HepG2 (cell line): ENCODE data around the gene RRP36. TPM values are rescaled to one million over a fixed set of nuclear protein-coding genes. Genes with fewer than 3 reads are reported as not detected.

Experiments used
- ATAC-seq: fragments of 200-7000 bp; cut with Tn5 transposase; 3 replicates; pipeline ENCODE4 v1.9.1; 2020; ENCODE audit warnings: mild to moderate bottlenecking, moderate library complexity
- BruUV-seq: library from RNA; stranded (reverse); fragments of 400-500 nt; replicated peaks from 2 replicates; lab custom pipeline; 2021; lab: Mats Ljungman, UMichigan
- CTCF ChIA-PET: fragments of 300-600 bp; formaldehyde crosslinking; extraction: SDS; loops from one replicate; lab custom pipeline; 2021; ENCODE audit warnings: low total read pairs, inconsistent platforms, low intra/inter-chr PET ratio; lab: Yijun Ruan, JAX
- POLR2A ChIA-PET: fragments of 350-600 bp; sonication (Branson Sonifier 250); formaldehyde crosslinking; loops from one replicate; lab custom pipeline; 2020; ENCODE audit warnings: antibody characterized with exemption, inconsistent platforms; lab: Yijun Ruan, JAX
- DNase-seq: peaks from one replicate; pipeline ENCODE4 v3.0.0-alpha.2; 2015; ENCODE audit warnings: low spot score
- FAIRE-seq: peaks from 3 replicates; lab custom pipeline; 2011; peaks lifted over from hg19 to GRCh38; lab: Jason Lieb, UNC
- H2AFZ ChIP-seq: one replicate; pipeline ENCODE4 v1.6.1; 2011; ENCODE audit warnings: low read length, inconsistent platforms
- H3K27ac ChIP-seq: fragments of 300-600 bp; 3 replicates; pipeline ENCODE4 v1.8.0; 2011; ENCODE audit warnings: mixed run types, mild to moderate bottlenecking, mixed read lengths, low read length, inconsistent platforms; ENCODE audit not compliant: insufficient read depth; ENCODE audit errors: extremely low read length
- H3K27me3 ChIP-seq, 2 experiments: fragments of 200-600 bp in 1 of 2; 2 replicates in 1 of 2; 3 replicates in 1 of 2; pipeline versions ENCODE4 v1.6.0 to v1.8.0; 2011; ENCODE audit warnings: low read length in 2 of 2, mild to moderate bottlenecking in 2 of 2, moderate library complexity in 2 of 2, inconsistent platforms in 1 of 2; ENCODE audit not compliant: insufficient read depth in 2 of 2, control insufficient read depth in 1 of 2
- H3K36me3 ChIP-seq, 2 experiments: fragments of 200-600 bp in 1 of 2; replicated peaks in 1 of 2; 2 replicates in 1 of 2; 3 replicates in 1 of 2; pipeline versions ENCODE4 v1.5.1 to v1.8.0; 2011; ENCODE audit warnings: low read length in 2 of 2, inconsistent platforms in 1 of 2; ENCODE audit not compliant: insufficient read depth in 2 of 2, control insufficient read depth in 1 of 2
- H3K4me1 ChIP-seq: 2 replicates; pipeline ENCODE4 v1.5.1; 2012; ENCODE audit warnings: low read length, inconsistent platforms; ENCODE audit not compliant: insufficient read depth
- H3K4me2 ChIP-seq: 2 replicates; pipeline ENCODE4 v1.6.0; 2011; ENCODE audit warnings: low read depth, low read length, inconsistent platforms
- H3K4me3 ChIP-seq, 3 experiments: fragments of 200-600 bp in 1 of 3; sonication (generic), shearing (Covaris generic) in 1 of 3; replicated peaks in 1 of 3; 2 replicates each; pipeline ENCODE4 v1.5.1; 2011 to 2016; ENCODE audit warnings: low read length in 3 of 3, inconsistent platforms in 2 of 3, low read depth in 2 of 3, mild to moderate bottlenecking in 2 of 3, control low read depth in 1 of 3, mixed read lengths in 1 of 3; ENCODE audit not compliant: insufficient read depth in 1 of 3
- H3K79me2 ChIP-seq: one replicate; pipeline ENCODE4 v1.6.1; 2011; ENCODE audit warnings: low read length, inconsistent platforms; ENCODE audit not compliant: insufficient read depth
- H3K9ac ChIP-seq: 2 replicates; pipeline ENCODE4 v1.6.0; 2011; ENCODE audit warnings: mild to moderate bottlenecking, low read depth, low read length, inconsistent platforms; ENCODE audit not compliant: insufficient read depth
- H3K9me3 ChIP-seq: 2 replicates; pipeline ENCODE4 v1.5.1; 2012; ENCODE audit warnings: mild to moderate bottlenecking, low read length
- H4K20me1 ChIP-seq: 2 replicates; pipeline ENCODE4 v1.6.0; 2011; ENCODE audit warnings: inconsistent platforms, mild to moderate bottlenecking, low read length, moderate library complexity; ENCODE audit not compliant: insufficient read depth
- ERF ChIP-seq: IDR thresholded peaks from 2 replicates; pipeline ENCODE4 v1.6.1; 2018; ENCODE audit warnings: missing biosample characterization, missing genetic modification reagents
- FOXM1 ChIP-seq: sonication (generic); formaldehyde crosslinking; IDR thresholded peaks from 2 replicates; pipeline ENCODE4 v1.5.0; 2020; ENCODE audit warnings: missing genetic modification reagents
- NCOA2 ChIP-seq: sonication (generic); formaldehyde crosslinking; IDR thresholded peaks from 2 replicates; pipeline ENCODE4 v1.8.0; 2022; ENCODE audit warnings: inconsistent platforms
- NRL ChIP-seq: sonication (generic); formaldehyde crosslinking; IDR thresholded peaks from 2 replicates; pipeline ENCODE4 v1.5.0; 2020; ENCODE audit warnings: missing genetic modification reagents, mild to moderate bottlenecking, moderate library complexity, borderline replicate concordance
- REXO4 ChIP-seq: sonication (generic); formaldehyde crosslinking; IDR thresholded peaks from 2 replicates; pipeline ENCODE4 v1.8.0; 2022; ENCODE audit warnings: missing genetic modification reagents, mild to moderate bottlenecking, borderline replicate concordance
- TCF7 ChIP-seq: sonication (generic); IDR thresholded peaks from 2 replicates; pipeline ENCODE4 v1.6.1; 2016; ENCODE audit warnings: antibody characterized with exemption, low read depth
- THRA ChIP-seq: sonication (generic); formaldehyde crosslinking; IDR thresholded peaks from 2 replicates; pipeline ENCODE4 v1.4.0; 2020; ENCODE audit warnings: missing genetic modification reagents, borderline replicate concordance
- U2AF2 ChIP-seq: fragments of 200-400 bp; formaldehyde crosslinking; IDR thresholded peaks from 2 replicates; pipeline ENCODE4 v1.6.1; 2017; ENCODE audit warnings: low read depth, mild to moderate bottlenecking, low read length
- ZBED4 ChIP-seq: sonication (generic); formaldehyde crosslinking; IDR thresholded peaks from 2 replicates; pipeline ENCODE4 v1.4.0; 2020; ENCODE audit warnings: missing genetic modification reagents, borderline replicate concordance
- ZBTB49 ChIP-seq: sonication (generic); formaldehyde crosslinking; IDR thresholded peaks from 2 replicates; pipeline ENCODE4 v1.4.0; 2020; ENCODE audit warnings: missing genetic modification reagents, borderline replicate concordance
- ZMYM3 ChIP-seq: sonication (generic); formaldehyde crosslinking; IDR thresholded peaks from 2 replicates; pipeline ENCODE4 v1.5.1; 2020; ENCODE audit warnings: mild to moderate bottlenecking, missing genetic modification reagents
- ZNF629 ChIP-seq: sonication (generic); formaldehyde crosslinking; conservative IDR thresholded peaks from 2 replicates; pipeline ENCODE4 v1.5.0; 2020; ENCODE audit warnings: missing genetic modification reagents
- ZSCAN5A ChIP-seq: sonication (generic); formaldehyde crosslinking; IDR thresholded peaks from 2 replicates; pipeline ENCODE4 v1.8.0; 2022; ENCODE audit warnings: mild to moderate bottlenecking, missing genetic modification reagents, borderline replicate concordance
- WGBS: methylation state at CpG from one replicate; pipeline ENCODE4 v1.1.6; 2017; ENCODE audit warnings: low lambda C conversion rate; 5-methylcytosine and 5-hydroxymethylcytosine counted together
- in situ Hi-C: cut with HindIII; loops from 2 replicates; pipeline ENCODE4 v1.10.0; 2017; ENCODE audit warnings: low pct_unique_long_range_greater_than_20kb; ENCODE audit not compliant: extremely low pct_ligation_motif_present
- intact Hi-C: fragments of 100-400 bp; cut with micrococcal nuclease; formaldehyde crosslinking; loops from one replicate; pipeline ENCODE4 v1.10.0; 2022; ENCODE audit not compliant: unreplicated experiment
- polyA plus RNA-seq, 8 experiments: library from polyadenylated mRNA; depleted of rRNA in 3 of 8; stranded (reverse) in 7 of 8; unstranded in 1 of 8; fragments of >200 nt; fragmentation: Illumina TruSeq in 4 of 8; extraction: Trizol in 4 of 8; gene quantifications; 2 replicates each; pipeline versions ENCODE4 v1.2.1 to v1.2.3, GENCODE V29; 2011 to 2016; ENCODE audit warnings: low read depth in 4 of 8, missing spikeins in 1 of 8, mixed read lengths in 1 of 8; ENCODE audit not compliant: insufficient read depth in 1 of 8
- total RNA-seq, 5 experiments: library from RNA; depleted of rRNA; stranded (reverse); fragments of >200 nt; fragmentation: Illumina TruSeq; extraction: Trizol; gene quantifications; 2 replicates each; pipeline ENCODE4 v1.2.3, GENCODE V29; 2016; ENCODE audit warnings: low read depth in 1 of 5

Gene RRP36
- total and polyA plus RNA-seq, 2 of the 13 experiments (the other 11 are each of a cell fraction or from before 2014, with no cell fraction given): 29.5 to 144 TPM

GRCh38 chr6:43001843-43002242, 19.6 kb upstream of the RRP36 start:
- Histone ChIP-seq H3K4me2 (no peak overlapping the region), H3K9ac (no peak overlapping the region), H3K27me3 (no peaks in the 10 kb centered on the region), H2AFZ (no peak overlapping the region), H3K9me3 (no peaks in the 10 kb centered on the region), H3K27ac (no peak overlapping the region), H3K4me3 (no peak overlapping the region), H4K20me1 (no peaks in the 10 kb centered on the region), H3K36me3 (peaks cover 7 to 33% of the 10 kb centered on the region in 2 experiments; a peak in 4 of 5 replicates), H3K79me2 (no peaks in the 10 kb centered on the region), H3K4me1 (no peaks in the 10 kb centered on the region)
- TF ChIP-seq REXO4 (no peak), U2AF2 (no peak), ZMYM3 (CRISPR knock-in tag) (peak; percentile 40; the same call in 1 of the 2 replicates), ZNF629 (CRISPR knock-in tag) (peak; percentile 83), NRL (CRISPR knock-in tag) (no peak), FOXM1 (CRISPR knock-in tag) (no peak), ZBED4 (CRISPR knock-in tag) (no peak), ZSCAN5A (CRISPR knock-in tag) (no peak), ZBTB49 (CRISPR knock-in tag) (no peak), ERF (CRISPR knock-in tag) (no peak), NCOA2 (CRISPR knock-in tag) (no peak), THRA (CRISPR knock-in tag) (no peak), TCF7 (no peak)
- CTCF ChIA-PET: no interaction called here
- no TSS peak for BruUV-seq
- intact Hi-C loops (no loop called here), in situ Hi-C loops (no loop called here)
- ATAC-seq: no peak
- WGBS: 96% methylated on average over 8 of the region's 8 CpGs
- POLR2A ChIA-PET: interaction anchor here (3.4 kb wide), 1 partner anchor 18 kb away, joined by 13 read pairs; the partner anchor contains the start of gene PPP2R5D
- DNase-seq: no peak
- FAIRE-seq: no peak
